GM12874 (cell line): ENCODE data around the gene HVCN1.

Experiments used
- CTCF ChIP-seq: IDR thresholded peaks from 2 replicates; pipeline ENCODE4 v1.5.1; 2011; ENCODE audit warnings: low read depth, mild to moderate bottlenecking, control low read depth, low read length, moderate library complexity; ENCODE audit not compliant: insufficient read depth

Gene HVCN1

DNA sequence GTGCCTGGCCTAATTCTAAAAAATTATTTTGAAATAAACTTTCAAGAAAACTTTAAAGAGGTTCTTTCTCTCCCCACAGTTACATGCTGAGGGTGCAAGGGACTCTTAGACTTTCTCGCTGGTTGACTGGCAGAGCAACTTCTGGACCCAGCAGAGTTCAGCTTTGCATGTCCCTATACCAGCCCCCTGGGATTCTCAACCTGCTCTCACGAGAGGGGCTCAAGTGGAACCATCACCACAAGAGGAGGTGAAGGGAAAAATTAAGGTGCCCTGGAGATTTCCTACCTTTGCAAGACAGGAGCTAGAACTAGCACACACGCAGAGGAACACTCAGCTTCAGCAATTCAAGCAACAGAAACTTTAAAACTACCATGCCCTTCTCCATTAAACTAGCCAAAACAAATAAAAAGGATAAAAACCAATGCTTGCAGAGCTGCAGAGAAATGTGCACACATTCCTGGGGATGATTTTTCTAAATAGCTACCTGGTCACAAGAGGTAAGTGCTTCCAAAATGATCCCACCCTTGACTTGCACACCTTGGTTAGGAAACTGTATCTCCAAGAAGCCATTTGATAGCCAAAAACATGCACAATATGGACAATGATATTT lies 2.5 kb downstream of the HVCN1 start:
- TF ChIP-seq CTCF = no peak

DNA sequence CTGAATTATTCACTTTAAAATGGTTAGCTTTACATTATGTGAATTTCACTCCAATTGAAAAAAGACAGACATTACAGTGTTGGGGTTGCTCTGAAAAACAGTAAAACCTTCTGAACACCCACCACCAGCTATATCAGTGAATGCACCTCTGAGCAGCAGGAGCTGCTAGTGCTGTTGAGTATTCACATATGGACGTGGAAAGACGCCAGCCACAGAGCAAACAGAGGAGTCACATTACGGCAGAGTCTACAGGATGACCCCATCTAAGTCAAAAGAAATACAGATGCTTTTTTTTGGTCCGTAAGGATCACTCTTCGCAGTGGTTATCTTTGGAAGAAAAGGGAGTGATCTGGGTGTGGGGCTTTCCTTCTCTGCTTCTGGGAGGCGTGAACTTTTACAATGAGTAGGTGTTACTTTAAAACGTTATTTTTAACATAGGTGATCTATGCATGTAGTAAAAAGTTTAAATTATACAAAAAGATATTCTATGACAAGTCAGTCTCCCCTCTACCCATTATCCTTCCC lies 4.5 kb downstream of the HVCN1 start:
- TF ChIP-seq CTCF = no peak

DNA sequence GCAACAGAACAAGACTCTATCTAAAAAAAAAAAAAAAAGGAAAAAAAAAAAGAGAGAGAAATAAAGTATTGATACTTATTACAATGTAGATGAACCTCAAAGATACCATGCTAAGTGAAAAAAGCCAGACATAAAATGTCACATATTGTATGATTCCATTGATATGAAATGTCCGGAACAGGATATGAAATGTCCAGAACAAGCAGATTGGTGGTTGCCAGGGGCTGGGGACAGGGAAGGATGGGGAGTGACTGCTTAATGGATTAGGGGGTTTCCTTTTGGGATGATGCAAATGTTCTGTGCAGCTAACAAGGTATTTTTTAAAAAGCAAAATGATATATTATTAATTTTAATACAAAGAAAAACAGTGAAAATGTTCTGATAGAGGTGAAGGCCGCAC lies 5.0 kb downstream of the HVCN1 start:
- no peak for TF ChIP-seq CTCF

- no peak for TF ChIP-seq CTCF
Measured at GRCh38 chr12:110680032-110680431, 8.9 kb downstream of the HVCN1 start.

DNA sequence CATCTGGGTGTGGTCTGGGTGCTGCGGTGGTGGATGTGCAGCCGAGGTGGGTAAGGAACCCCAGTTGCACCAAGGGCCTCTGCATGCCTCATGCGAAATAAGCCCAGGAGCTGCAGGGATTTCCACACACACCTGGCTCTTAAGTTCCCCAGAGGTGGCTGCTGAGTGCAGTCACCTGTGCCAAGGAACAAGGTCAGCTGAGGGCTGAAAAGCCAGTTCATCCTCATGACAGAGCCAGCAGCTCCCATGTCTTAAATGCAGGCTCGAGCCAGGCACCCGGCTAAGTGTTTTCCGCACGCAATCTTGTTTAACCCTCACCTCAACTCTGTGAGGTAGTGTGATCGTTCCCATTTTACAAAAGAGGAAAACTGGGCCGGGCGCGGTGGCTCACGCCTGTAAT lies 9.7 kb downstream of the HVCN1 start:
- TF ChIP-seq CTCF = no peak

GRCh38 chr12:110677982-110678381 lies 10.9 kb downstream of the HVCN1 start:
- no peak for TF ChIP-seq CTCF

GRCh38 chr12:110677206-110677911 lies 11.6 kb downstream of the HVCN1 start:
- TF ChIP-seq CTCF = no peak
